Erythroblast (primary cell): ENCODE results near the gene CD47.

Experiments used
- GATA1 ChIP-seq: IDR thresholded peaks from 2 replicates; pipeline ENCODE4 v1.6.1; 2011; ENCODE audit warnings: low read depth, mild to moderate bottlenecking, control low read depth, low read length, moderate library complexity
- POLR2A ChIP-seq: IDR thresholded peaks from 2 replicates; pipeline ENCODE4 v1.6.1; 2011; ENCODE audit warnings: mild to moderate bottlenecking, low read length

- TF ChIP-seq POLR2A (no peak), GATA1 (no peak)
These were observed 66.5 kb downstream of the CD47 start for GRCh38 chr3:108024146-108024850.
